ENCODE measurements around the gene RNF213. TPM values are rescaled to one million over a fixed set of nuclear protein-coding genes. Genes with fewer than 3 reads are reported as not detected.

Gene RNF213
- total and polyA plus RNA-seq, 2 donors (not counting 1 experiment from before 2014, with no cell fraction given): 36.8 to 245 TPM

DNA sequence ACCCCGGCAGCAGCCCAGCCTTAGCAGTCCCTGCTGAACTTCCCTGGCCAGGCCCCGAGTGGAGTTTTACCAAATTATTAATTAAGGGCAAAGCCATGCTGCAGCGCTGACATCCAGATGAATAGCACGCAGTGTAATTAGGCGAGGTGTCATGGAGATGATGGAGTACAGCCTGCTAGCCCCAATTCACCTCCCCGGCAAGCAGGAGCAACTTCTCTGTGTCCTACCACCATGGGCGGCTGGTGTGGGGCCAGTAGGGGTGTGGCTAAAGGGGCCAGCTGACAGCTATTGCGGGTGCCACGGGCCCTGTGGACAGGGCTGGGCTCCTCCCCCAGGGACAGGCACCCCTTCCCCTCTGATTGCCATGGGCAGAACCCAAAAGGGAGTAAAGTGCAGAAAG lies 178.8 kb downstream of the RNF213 start:
- no peak overlapping the region for H3K27ac ChIP-seq (ENCODE audit: insufficient read depth, low read length)
- H3K36me3 ChIP-seq (ENCODE audit: control insufficient read depth, insufficient read depth, low read length): no peaks in the 10 kb centered on the region
- no peak for TF ChIP-seq EZH2 (IDR thresholded peaks at IDR 0.05; ENCODE audit: low read length, missing control alignments)
- TF ChIP-seq, protein P1, sequence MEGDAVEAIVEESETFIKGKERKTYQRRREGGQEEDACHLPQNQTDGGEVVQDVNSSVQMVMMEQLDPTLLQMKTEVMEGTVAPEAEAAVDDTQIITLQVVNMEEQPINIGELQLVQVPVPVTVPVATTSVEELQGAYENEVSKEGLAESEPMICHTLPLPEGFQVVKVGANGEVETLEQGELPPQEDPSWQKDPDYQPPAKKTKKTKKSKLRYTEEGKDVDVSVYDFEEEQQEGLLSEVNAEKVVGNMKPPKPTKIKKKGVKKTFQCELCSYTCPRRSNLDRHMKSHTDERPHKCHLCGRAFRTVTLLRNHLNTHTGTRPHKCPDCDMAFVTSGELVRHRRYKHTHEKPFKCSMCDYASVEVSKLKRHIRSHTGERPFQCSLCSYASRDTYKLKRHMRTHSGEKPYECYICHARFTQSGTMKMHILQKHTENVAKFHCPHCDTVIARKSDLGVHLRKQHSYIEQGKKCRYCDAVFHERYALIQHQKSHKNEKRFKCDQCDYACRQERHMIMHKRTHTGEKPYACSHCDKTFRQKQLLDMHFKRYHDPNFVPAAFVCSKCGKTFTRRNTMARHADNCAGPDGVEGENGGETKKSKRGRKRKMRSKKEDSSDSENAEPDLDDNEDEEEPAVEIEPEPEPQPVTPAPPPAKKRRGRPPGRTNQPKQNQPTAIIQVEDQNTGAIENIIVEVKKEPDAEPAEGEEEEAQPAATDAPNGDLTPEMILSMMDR (conservative IDR thresholded peaks at IDR 0.05 in 1 of 2, IDR thresholded peaks at IDR 0.05 in 1 of 2; ENCODE audit: low read depth in 1 of 2, low read length in 2 of 2): no peak
- no peaks in the 10 kb centered on the region for H3K4me1 ChIP-seq (ENCODE audit: control insufficient read depth, extremely low read depth, insufficient read depth, low read length)
- H3K9me3 ChIP-seq (ENCODE audit: control insufficient read depth, insufficient read depth, low read depth, low read length): no peaks in the 10 kb centered on the region
- no peaks in the 10 kb centered on the region for H4K20me1 ChIP-seq (ENCODE audit: control insufficient read depth, extremely low read depth, insufficient read depth, low read length)
- no peak for DNase-seq (ENCODE audit: low read depth in 2 of 2)
- H2AFZ ChIP-seq (ENCODE audit: low read length): no peak overlapping the region
- H3K4me2 ChIP-seq (ENCODE audit: extremely low read depth, insufficient read depth, low read length): no peak overlapping the region
- H3K9ac ChIP-seq (ENCODE audit: insufficient read depth, low read length): no peak overlapping the region
- H3K27me3 ChIP-seq (ENCODE audit: control insufficient read depth, insufficient read depth, low read length): peaks cover 4% of the 10 kb centered on the region
- no peaks in the 10 kb centered on the region for H3K79me2 ChIP-seq (ENCODE audit: control insufficient read depth, insufficient read depth, low read length)
- no peak overlapping the region for H3K4me3 ChIP-seq (replicated peaks in 1 of 4; ENCODE audit: control extremely low read depth in 1 of 4, insufficient read depth in 1 of 4, low read depth in 3 of 4, low read length in 4 of 4)

GRCh38 chr17:80441133-80441578 lies 180.5 kb downstream of the RNF213 start:
- Histone ChIP-seq H3K4me3 (replicated peaks in 1 of 4; ENCODE audit: control extremely low read depth in 1 of 4, insufficient read depth in 1 of 4, low read depth in 3 of 4, low read length in 4 of 4) (no peak overlapping the region), H3K27ac (ENCODE audit: insufficient read depth, low read length) (no peak overlapping the region), H3K9me3 (ENCODE audit: control insufficient read depth, insufficient read depth, low read depth, low read length) (no peaks in the 10 kb centered on the region), H4K20me1 (ENCODE audit: control insufficient read depth, extremely low read depth, insufficient read depth, low read length) (no peaks in the 10 kb centered on the region), H3K4me1 (ENCODE audit: control insufficient read depth, extremely low read depth, insufficient read depth, low read length) (no peaks in the 10 kb centered on the region), H3K27me3 (ENCODE audit: control insufficient read depth, insufficient read depth, low read length) (peaks cover 4% of the 10 kb centered on the region), H3K36me3 (ENCODE audit: control insufficient read depth, insufficient read depth, low read length) (no peaks in the 10 kb centered on the region), H3K9ac (ENCODE audit: insufficient read depth, low read length) (no peak overlapping the region), H3K4me2 (ENCODE audit: extremely low read depth, insufficient read depth, low read length) (no peak overlapping the region), H3K79me2 (ENCODE audit: control insufficient read depth, insufficient read depth, low read length) (no peaks in the 10 kb centered on the region), H2AFZ (ENCODE audit: low read length) (no peak overlapping the region)
- DNase-seq (ENCODE audit: low read depth in 2 of 2): peak; percentile 28 to 39
- TF ChIP-seq, protein P1 (conservative IDR thresholded peaks at IDR 0.05 in 1 of 2, IDR thresholded peaks at IDR 0.05 in 1 of 2; ENCODE audit: low read depth in 1 of 2, low read length in 2 of 2): no peak
- TF ChIP-seq EZH2 (IDR thresholded peaks at IDR 0.05; ENCODE audit: low read length, missing control alignments): no peak

DNA sequence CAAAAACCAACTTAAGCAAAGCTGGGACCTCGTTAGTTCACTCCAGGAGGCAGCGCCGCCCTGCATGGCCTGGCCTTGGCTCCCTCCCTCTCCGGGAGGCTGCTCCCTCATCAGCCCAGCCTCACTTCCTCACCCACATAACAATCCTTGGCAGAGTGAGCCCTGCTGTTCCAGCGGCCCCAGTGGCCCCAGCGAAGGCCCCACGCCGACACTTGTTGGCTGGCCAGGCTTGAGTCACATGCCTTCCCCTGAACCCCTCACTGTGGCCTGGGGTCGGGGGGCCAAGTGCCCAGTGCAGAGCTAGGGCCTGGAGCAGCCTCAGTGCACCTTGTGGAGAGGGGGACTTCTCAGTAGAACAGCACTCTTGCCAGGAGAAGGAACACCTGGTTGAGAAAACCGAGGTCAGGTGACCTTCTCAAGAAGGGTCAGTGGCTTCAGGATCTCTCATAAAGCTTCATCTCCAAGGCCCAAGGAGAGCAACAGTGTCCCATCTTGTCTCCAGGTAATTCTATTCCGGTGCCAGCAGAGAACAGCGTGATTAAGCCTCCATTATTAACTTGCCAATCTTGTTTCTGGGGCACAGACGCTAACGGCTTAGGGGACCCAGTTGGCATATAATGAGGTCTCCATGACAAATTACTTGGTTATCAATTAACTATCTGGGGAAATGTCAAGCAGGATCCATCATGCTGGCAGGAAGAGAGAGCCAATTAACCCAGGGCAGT lies 181.1 kb downstream of the RNF213 start:
- Histone ChIP-seq H3K9me3 (ENCODE audit: control insufficient read depth, insufficient read depth, low read depth, low read length) (no peaks in the 10 kb centered on the region), H3K27me3 (ENCODE audit: control insufficient read depth, insufficient read depth, low read length) (peaks cover 4% of the 10 kb centered on the region), H3K79me2 (ENCODE audit: control insufficient read depth, insufficient read depth, low read length) (no peaks in the 10 kb centered on the region), H3K9ac (ENCODE audit: insufficient read depth, low read length) (no peak overlapping the region), H2AFZ (ENCODE audit: low read length) (no peak overlapping the region), H4K20me1 (ENCODE audit: control insufficient read depth, extremely low read depth, insufficient read depth, low read length) (no peaks in the 10 kb centered on the region), H3K4me2 (ENCODE audit: extremely low read depth, insufficient read depth, low read length) (no peak overlapping the region), H3K4me3 (replicated peaks in 1 of 4; ENCODE audit: control extremely low read depth in 1 of 4, insufficient read depth in 1 of 4, low read depth in 3 of 4, low read length in 4 of 4) (no peak overlapping the region), H3K27ac (ENCODE audit: insufficient read depth, low read length) (no peak overlapping the region), H3K4me1 (ENCODE audit: control insufficient read depth, extremely low read depth, insufficient read depth, low read length) (no peaks in the 10 kb centered on the region), H3K36me3 (ENCODE audit: control insufficient read depth, insufficient read depth, low read length) (no peaks in the 10 kb centered on the region)
- TF ChIP-seq, protein P1 (conservative IDR thresholded peaks at IDR 0.05 in 1 of 2, IDR thresholded peaks at IDR 0.05 in 1 of 2; ENCODE audit: low read depth in 1 of 2, low read length in 2 of 2): no peak
- no peak for TF ChIP-seq EZH2 (IDR thresholded peaks at IDR 0.05; ENCODE audit: low read length, missing control alignments)
- DNase-seq (ENCODE audit: low read depth in 2 of 2): no peak

Data from fibroblast of lung (primary cell).